ENCODE results near the gene IER3. TPM values are rescaled to one million over a fixed set of nuclear protein-coding genes. Genes with fewer than 3 reads are reported as not detected.

IER3 gene
- total and polyA plus RNA-seq, 2 of the 8 experiments (the other 6 are each of a cell fraction or from before 2014, with no cell fraction given): 11.9 to 26.5 TPM

DNA sequence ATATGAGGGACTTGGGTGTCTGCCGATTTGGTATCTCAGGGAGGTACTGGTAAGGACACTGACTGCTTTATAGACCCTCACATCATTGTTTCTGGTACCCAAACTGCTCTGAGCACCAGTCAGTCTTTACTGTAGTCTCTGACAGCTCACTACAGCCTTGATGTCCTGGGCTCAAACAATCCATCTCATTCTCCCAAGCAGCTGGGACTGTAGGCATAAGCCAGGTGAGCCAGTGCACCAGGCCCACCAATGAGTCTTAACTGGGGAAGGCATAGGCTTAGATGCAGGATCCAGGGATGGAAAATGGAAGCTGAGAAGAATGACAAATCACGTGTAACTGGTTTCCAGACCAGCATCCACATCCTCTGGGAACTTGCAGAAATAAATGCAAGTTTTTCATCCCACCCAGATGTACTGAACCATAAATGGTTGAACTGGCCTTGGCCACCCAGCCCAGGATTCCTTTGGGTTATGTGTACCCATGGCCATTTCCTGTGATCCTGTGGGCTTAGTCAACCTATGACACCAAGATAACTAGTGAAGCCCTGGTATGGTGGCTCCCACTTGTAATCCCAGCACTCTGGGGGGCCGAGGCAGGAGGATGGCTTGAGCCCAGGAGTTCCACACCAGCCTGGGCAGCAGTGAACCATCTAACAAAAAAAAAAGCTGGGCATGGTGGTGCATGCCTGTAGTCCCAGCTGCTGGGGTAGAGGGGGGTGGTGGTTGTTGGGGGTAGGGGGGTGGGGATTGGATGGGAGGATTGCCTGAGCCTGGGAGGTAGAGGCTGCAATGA, 18.4 kb downstream of the IER3 start (continued):
- no peak for TF ChIP-seq HDAC6 (IDR thresholded peaks at IDR 0.05; ENCODE audit: low read depth, low read length)
- TF ChIP-seq SIN3A (conservative IDR thresholded peaks at IDR 0.05 in 1 of 2, IDR thresholded peaks at IDR 0.05 in 1 of 2; ENCODE audit: low read depth in 1 of 2, low read length in 2 of 2): 0 out of 4 replicates have a peak, but pooled peaks of 1 of the 2 experiments have one; percentile 74
- peak; percentile 68 to 79 for TF ChIP-seq POLR2A (IDR thresholded peaks at IDR 0.05; ENCODE audit: control extremely low read depth in 1 of 2, low read depth in 2 of 2, low read length in 2 of 2)
